H9 (cell line): ENCODE data around the gene RNF113A. TPM values are rescaled to one million over a fixed set of nuclear protein-coding genes. Genes with fewer than 3 reads are reported as not detected.

ENCODE experiments used
- DNase-seq: peaks from one replicate; pipeline ENCODE4 v3.0.0-alpha.2; 2017
- H2AFZ ChIP-seq: one replicate; pipeline ENCODE4 v1.6.1; 2013; ENCODE audit warnings: mild to moderate bottlenecking, low read length, control low read depth, moderate library complexity
- H2AK5ac ChIP-seq: 2 replicates; pipeline ENCODE4 v1.6.1; 2013; ENCODE audit warnings: low read length, control low read depth, mixed read lengths; ENCODE audit not compliant: insufficient read length
- H2BK120ac ChIP-seq: one replicate; pipeline ENCODE4 v1.6.1; 2013; ENCODE audit warnings: low read depth, mild to moderate bottlenecking, low read length, control low read depth, inconsistent platforms; ENCODE audit not compliant: poor library complexity, severe bottlenecking
- H2BK12ac ChIP-seq: 2 replicates; pipeline ENCODE4 v1.6.1; 2013; ENCODE audit warnings: low read length, control low read depth, mixed read lengths, low read depth; ENCODE audit not compliant: insufficient read length
- H2BK15ac ChIP-seq: 2 replicates; pipeline ENCODE4 v1.6.1; 2013; ENCODE audit warnings: low read depth, low read length, control low read depth
- H2BK20ac ChIP-seq: one replicate; pipeline ENCODE4 v1.6.1; 2013; ENCODE audit warnings: low read depth, mild to moderate bottlenecking, low read length, control low read depth, inconsistent platforms; ENCODE audit not compliant: poor library complexity, severe bottlenecking
- H2BK5ac ChIP-seq: 2 replicates; pipeline ENCODE4 v1.6.1; 2013; ENCODE audit warnings: low read length, control low read depth, mixed read lengths; ENCODE audit not compliant: insufficient read length
- H3K14ac ChIP-seq: 2 replicates; pipeline ENCODE4 v1.6.1; 2013; ENCODE audit warnings: low read length, control low read depth; ENCODE audit not compliant: insufficient read depth
- H3K18ac ChIP-seq: 2 replicates; pipeline ENCODE4 v1.6.1; 2013; ENCODE audit warnings: low read depth, mild to moderate bottlenecking, mixed read lengths, low read length, control low read depth; ENCODE audit not compliant: insufficient read length
- H3K23ac ChIP-seq: 2 replicates; pipeline ENCODE4 v1.6.1; 2013; ENCODE audit warnings: low read length, control low read depth, mixed read lengths, low read depth; ENCODE audit not compliant: insufficient read length
- H3K23me2 ChIP-seq: 2 replicates; pipeline ENCODE4 v1.6.1; 2013; ENCODE audit warnings: low read depth, mild to moderate bottlenecking, mixed read lengths, low read length, control low read depth; ENCODE audit not compliant: insufficient read length, poor library complexity, severe bottlenecking
- H3K27ac ChIP-seq: 2 replicates; pipeline ENCODE4 v1.5.1; 2013; ENCODE audit warnings: low read length, control low read depth, mixed read lengths, low read depth; ENCODE audit not compliant: insufficient read length
- H3K27me3 ChIP-seq: 2 replicates; pipeline ENCODE4 v1.6.1; 2013; ENCODE audit warnings: low read length, control low read depth, inconsistent platforms; ENCODE audit not compliant: insufficient read depth
- H3K4ac ChIP-seq: 2 replicates; pipeline ENCODE4 v1.6.1; 2013; ENCODE audit warnings: low read depth, mild to moderate bottlenecking, control low read depth, inconsistent platforms, low read length, moderate library complexity
- H3K4me1 ChIP-seq: 2 replicates; pipeline ENCODE4 v1.6.1; 2013; ENCODE audit warnings: low read length, control low read depth, inconsistent platforms; ENCODE audit not compliant: insufficient read depth
- H3K4me2 ChIP-seq: 2 replicates; pipeline ENCODE4 v1.6.1; 2013; ENCODE audit warnings: low read length, control low read depth, mixed read lengths; ENCODE audit not compliant: insufficient read length, insufficient read depth
- H3K56ac ChIP-seq: 2 replicates; pipeline ENCODE4 v1.6.1; 2013; ENCODE audit warnings: low read depth, mild to moderate bottlenecking, mixed read lengths, low read length, control low read depth; ENCODE audit not compliant: insufficient read length
- H3K79me1 ChIP-seq: 2 replicates; pipeline ENCODE4 v1.6.1; 2013; ENCODE audit warnings: low read depth, mild to moderate bottlenecking, moderate library complexity, low read length, control low read depth, inconsistent platforms; ENCODE audit not compliant: insufficient read depth, poor library complexity, severe bottlenecking
- H3K79me2 ChIP-seq: 2 replicates; pipeline ENCODE4 v1.6.1; 2013; ENCODE audit warnings: low read length, control low read depth, inconsistent platforms; ENCODE audit not compliant: insufficient read depth
- H3K9ac ChIP-seq: 2 replicates; pipeline ENCODE4 v1.6.1; 2013; ENCODE audit warnings: low read length, control low read depth, mixed read lengths; ENCODE audit not compliant: insufficient read length; ENCODE audit errors: extremely low read depth
- H3K9me3 ChIP-seq: one replicate; pipeline ENCODE4 v1.6.1; 2013; ENCODE audit warnings: low read depth, low read length, inconsistent platforms; ENCODE audit not compliant: control insufficient read depth
- H3T11ph ChIP-seq: one replicate; pipeline ENCODE4 v1.6.1; 2013; ENCODE audit warnings: mild to moderate bottlenecking, low read length, control low read depth, inconsistent platforms
- H4K20me1 ChIP-seq: one replicate; pipeline ENCODE4 v1.6.1; 2013; ENCODE audit not compliant: control insufficient read depth, insufficient read length, insufficient read depth
- H4K5ac ChIP-seq: 2 replicates; pipeline ENCODE4 v1.6.1; 2013; ENCODE audit warnings: low read depth, mild to moderate bottlenecking, mixed read lengths, low read length, control low read depth; ENCODE audit not compliant: insufficient read length
- H4K8ac ChIP-seq: replicated peaks from 2 replicates; pipeline ENCODE4 v1.6.1; 2013; ENCODE audit warnings: low read length, control low read depth, mixed read lengths, low read depth; ENCODE audit not compliant: insufficient read length
- H4K91ac ChIP-seq: 2 replicates; pipeline ENCODE4 v1.6.1; 2013; ENCODE audit warnings: low read depth, mild to moderate bottlenecking, moderate library complexity, mixed read lengths, low read length, control low read depth; ENCODE audit not compliant: insufficient read length
- H3K27ac Mint-ChIP-seq, 3 experiments: 2 replicates in 2 of 3; 3 replicates in 1 of 3; pipeline ENCODE4 v1.8.0; 2020 to 2021; ENCODE audit warnings: mixed read lengths in 3 of 3, mild to moderate bottlenecking in 1 of 3, moderate library complexity in 1 of 3
- H3K27me3 Mint-ChIP-seq: 2 replicates; pipeline ENCODE4 v1.8.0; 2021; ENCODE audit warnings: low read depth, mild to moderate bottlenecking, moderate library complexity, mixed read lengths
- H3K36me3 Mint-ChIP-seq, 3 experiments: 2 replicates in 2 of 3; 3 replicates in 1 of 3; pipeline ENCODE4 v1.8.0; 2020 to 2021; ENCODE audit warnings: low read depth in 3 of 3, mixed read lengths in 3 of 3; ENCODE audit not compliant: insufficient read depth in 1 of 3
- H3K4me1 Mint-ChIP-seq, 2 experiments: 2 replicates each; pipeline ENCODE4 v1.8.0; 2020; ENCODE audit warnings: mixed read lengths in 2 of 2
- H3K4me3 Mint-ChIP-seq, 2 experiments: 2 replicates in 1 of 2; 3 replicates in 1 of 2; pipeline ENCODE4 v1.8.0; 2020 to 2021; ENCODE audit warnings: mild to moderate bottlenecking in 2 of 2, mixed read lengths in 2 of 2, moderate library complexity in 1 of 2
- H3K9me3 Mint-ChIP-seq, 2 experiments: 2 replicates in 1 of 2; 3 replicates in 1 of 2; pipeline ENCODE4 v1.8.0; 2020; ENCODE audit warnings: mild to moderate bottlenecking in 2 of 2, mixed read lengths in 2 of 2, moderate library complexity in 1 of 2
- WGBS: extraction: QIAGEN DNeasy Blood & Tissue Kit; methylation state at CpG from one replicate; pipeline ENCODE4 v1.1.7; 2013; ENCODE audit warnings: missing lambda C conversion rate, low lambda C conversion rate, mixed read lengths; ENCODE audit not compliant: insufficient read length; ENCODE audit errors: extremely low coverage; 5-methylcytosine and 5-hydroxymethylcytosine counted together
- total RNA-seq: library from RNA; stranded (reverse); gene quantifications from 2 replicates; pipeline ENCODE4 v1.2.1, GENCODE V29; 2021
- TF ChIP-seq, protein P1 (sequence below): fragments of 200-600 bp; sonication (generic); conservative IDR thresholded peaks from 3 replicates; pipeline ENCODE4 v1.8.0; 2021; ENCODE audit warnings: antibody characterized with exemption, mild to moderate bottlenecking

The RNF113A gene
- total RNA-seq, 1 experiment from 2014 or later = 13.7 TPM

DNA sequence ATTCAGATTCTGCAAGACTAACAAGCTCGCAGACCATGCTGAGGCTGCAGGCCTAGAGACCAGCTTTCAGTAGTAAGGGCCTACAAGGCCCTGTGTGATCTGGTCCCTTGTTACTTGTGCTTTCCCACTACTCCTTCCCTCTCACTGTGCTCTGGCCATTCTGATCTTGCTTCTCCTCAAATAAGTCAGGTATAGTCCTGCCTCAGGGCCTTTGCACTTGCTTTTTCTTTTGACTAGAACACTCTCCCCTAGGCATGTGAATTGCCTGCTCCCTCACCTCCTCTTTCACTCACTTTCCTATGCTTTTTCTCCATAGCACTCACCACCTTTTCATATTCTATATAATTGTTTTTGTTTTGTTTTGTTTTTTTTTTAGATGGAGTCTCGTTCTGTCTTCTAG is 46.3 kb upstream of the RNF113A start:
- H3K56ac ChIP-seq = no peak overlapping the region
- Mint-ChIP-seq H3K27me3 (no peaks in the 10 kb centered on the region; the same call in 1 of the 2 replicates), H3K9me3 (peaks cover 41 to 53% of the 10 kb centered on the region in 2 experiments), H3K4me1 (no peaks in the 10 kb centered on the region), H3K4me3 (no peak overlapping the region), H3K27ac (no peak overlapping the region), H3K36me3 (peaks cover 0 to 5% (median 0%) of the 10 kb centered on the region in 3 experiments; a peak in 2 of 7 replicates)
- H3K23me2 ChIP-seq = no peaks in the 10 kb centered on the region
- H2BK20ac ChIP-seq = no peak overlapping the region
- no peak overlapping the region for H3K14ac ChIP-seq
- H2BK120ac ChIP-seq = no peak overlapping the region
- H4K20me1 ChIP-seq = no peaks in the 10 kb centered on the region
- H3K4me1 ChIP-seq = no peaks in the 10 kb centered on the region
- H2AK5ac ChIP-seq = no peak overlapping the region
- H2AFZ ChIP-seq = no peak overlapping the region
- H3K79me2 ChIP-seq = no peaks in the 10 kb centered on the region
- H4K8ac ChIP-seq = no peak overlapping the region
- H3K27ac ChIP-seq = no peak overlapping the region
- peaks cover 17% of the 10 kb centered on the region for H3K9me3 ChIP-seq
- no peak overlapping the region for H3K23ac ChIP-seq
- DNase-seq = no peak
- H3K9ac ChIP-seq = no peak overlapping the region
- no peak overlapping the region for H2BK12ac ChIP-seq
- H3K79me1 ChIP-seq = no peaks in the 10 kb centered on the region
- no peak overlapping the region for H4K5ac ChIP-seq
- no peak overlapping the region for H3T11ph ChIP-seq
- no CpG with 5 or more reads among the region's 2 CpGs for WGBS
- no peak overlapping the region for H2BK5ac ChIP-seq
- H3K4me2 ChIP-seq = no peak overlapping the region
- TF ChIP-seq, protein P1, sequence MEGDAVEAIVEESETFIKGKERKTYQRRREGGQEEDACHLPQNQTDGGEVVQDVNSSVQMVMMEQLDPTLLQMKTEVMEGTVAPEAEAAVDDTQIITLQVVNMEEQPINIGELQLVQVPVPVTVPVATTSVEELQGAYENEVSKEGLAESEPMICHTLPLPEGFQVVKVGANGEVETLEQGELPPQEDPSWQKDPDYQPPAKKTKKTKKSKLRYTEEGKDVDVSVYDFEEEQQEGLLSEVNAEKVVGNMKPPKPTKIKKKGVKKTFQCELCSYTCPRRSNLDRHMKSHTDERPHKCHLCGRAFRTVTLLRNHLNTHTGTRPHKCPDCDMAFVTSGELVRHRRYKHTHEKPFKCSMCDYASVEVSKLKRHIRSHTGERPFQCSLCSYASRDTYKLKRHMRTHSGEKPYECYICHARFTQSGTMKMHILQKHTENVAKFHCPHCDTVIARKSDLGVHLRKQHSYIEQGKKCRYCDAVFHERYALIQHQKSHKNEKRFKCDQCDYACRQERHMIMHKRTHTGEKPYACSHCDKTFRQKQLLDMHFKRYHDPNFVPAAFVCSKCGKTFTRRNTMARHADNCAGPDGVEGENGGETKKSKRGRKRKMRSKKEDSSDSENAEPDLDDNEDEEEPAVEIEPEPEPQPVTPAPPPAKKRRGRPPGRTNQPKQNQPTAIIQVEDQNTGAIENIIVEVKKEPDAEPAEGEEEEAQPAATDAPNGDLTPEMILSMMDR = no peak
- H3K18ac ChIP-seq = no peak overlapping the region
- H3K27me3 ChIP-seq = no peaks in the 10 kb centered on the region
- no peak overlapping the region for H2BK15ac ChIP-seq
- H4K91ac ChIP-seq = no peak overlapping the region
- H3K4ac ChIP-seq = no peak overlapping the region
